NCI-H1105 treated with DMSO at 0.1 percent for 48 hours (cell line): ENCODE results near the gene EXOC3L4.
A peak's percentile ranks its signal among the peaks of the same experiment; 100 is the strongest.
"Not testable (repeated sequence)": the region's sequence is repeated elsewhere in the genome, so short reads cannot be mapped to it uniquely, and the experiment has no call there.

Source experiments
- DNase-seq: peaks from one replicate; lab custom pipeline; 2025; lab: John Stamatoyannopoulos, UW

The EXOC3L4 gene

GRCh38 chr14:103105580-103106150, 11.1 kb downstream of the EXOC3L4 start:
- peak; percentile 30 for DNase-seq

GRCh38 chr14:103107455-103107854, 12.9 kb downstream of the EXOC3L4 start:
- DNase-seq = no peak

- no peak for DNase-seq
Observed at GRCh38 chr14:103107941-103108748, 13.6 kb downstream of the EXOC3L4 start.

- DNase-seq = no peak
Observed at GRCh38 chr14:103108749-103109207, 14.3 kb downstream of the EXOC3L4 start.

GRCh38 chr14:103109535-103110441, 15.3 kb downstream of the EXOC3L4 start:
- DNase-seq = no peak

- DNase-seq = no peak
Observed at GRCh38 chr14:103110681-103111231, 16.2 kb downstream of the EXOC3L4 start.

GRCh38 chr14:103111232-103111868, 16.8 kb downstream of the EXOC3L4 start:
- DNase-seq = no peak

GRCh38 chr14:103112400-103113243, 18.1 kb downstream of the EXOC3L4 start:
- DNase-seq = no peak

- no peak for DNase-seq
Observed at GRCh38 chr14:103113303-103113702, 18.8 kb downstream of the EXOC3L4 start.

- DNase-seq = no peak
Observed at GRCh38 chr14:103113774-103114173, 19.2 kb downstream of the EXOC3L4 start.

GRCh38 chr14:103115086-103115679, 20.7 kb downstream of the EXOC3L4 start:
- DNase-seq = not testable (repeated sequence)

- DNase-seq = no peak
Observed at GRCh38 chr14:103115845-103116572, 21.5 kb downstream of the EXOC3L4 start.

- no peak for DNase-seq
Observed at GRCh38 chr14:103116636-103117035, 22.1 kb downstream of the EXOC3L4 start.

GRCh38 chr14:103117499-103117898, 23.0 kb downstream of the EXOC3L4 start:
- DNase-seq = not testable (repeated sequence)

GRCh38 chr14:103118018-103118662, 23.6 kb downstream of the EXOC3L4 start:
- no peak for DNase-seq

- DNase-seq = no peak
Observed at GRCh38 chr14:103118663-103119404, 24.3 kb downstream of the EXOC3L4 start.

GRCh38 chr14:103119527-103119926, 25.0 kb downstream of the EXOC3L4 start:
- DNase-seq = not testable (repeated sequence)

GRCh38 chr14:103121121-103121845, 26.8 kb downstream of the EXOC3L4 start:
- no peak for DNase-seq
